Right lobe of liver (tissue), 6 donors: ENCODE data around the gene CDK5RAP1. TPM values are rescaled to one million over a fixed set of nuclear protein-coding genes. Genes with fewer than 3 reads are reported as not detected.

ENCODE experiments used
- ATAC-seq, 4 donors: fragments of 200-7000 bp; cut with Tn5 transposase; one replicate each; pipeline ENCODE4 v1.9.1; 2020; ENCODE audit warnings: mild to moderate bottlenecking in 4 of 4, moderate library complexity in 4 of 4
- DNase-seq, 3 donors: peaks; one replicate each; pipeline ENCODE4 v3.0.0-alpha.2; 2020
- H3K27ac ChIP-seq, 3 donors: fragments of 200-600 bp; one replicate each; pipeline ENCODE4 v1.8.0; 2022
- H3K27me3 ChIP-seq, 2 donors: fragments of 200-600 bp; one replicate each; pipeline ENCODE4 v1.8.0; 2022
- H3K36me3 ChIP-seq, 4 donors: fragments of 200-600 bp; sonication (generic) in 1 of 4; one replicate each; pipeline versions ENCODE4 v1.5.1 to v1.8.0; 2017 to 2022; ENCODE audit warnings: control low read depth in 1 of 4
- H3K4me1 ChIP-seq, 4 donors: fragments of 200-600 bp; sonication (generic) in 1 of 4; one replicate each; pipeline versions ENCODE4 v1.5.1 to v1.8.0; 2017 to 2022; ENCODE audit warnings: control low read depth in 1 of 4
- H3K4me3 ChIP-seq, 3 donors: fragments of 200-600 bp; one replicate each; pipeline ENCODE4 v1.8.0; 2022
- H3K9me3 ChIP-seq, 4 donors: fragments of 200-600 bp; sonication (generic) in 1 of 4; one replicate each; pipeline versions ENCODE4 v1.5.1 to v1.8.0; 2017 to 2022; ENCODE audit warnings: control low read depth in 1 of 4
- POLR2A ChIP-seq: fragments of 450-650 bp; IDR thresholded peaks from one replicate; pipeline ENCODE4 v1.6.1; 2017; ENCODE audit warnings: antibody characterized with exemption, mild to moderate bottlenecking
- WGBS: methylation state at CpG from one replicate; pipeline ENCODE4 v1.1.6; 2018; ENCODE audit warnings: low coverage, low lambda C conversion rate; ENCODE audit not compliant: insufficient coverage; ENCODE audit errors: missing lambda C conversion rate; 5-methylcytosine and 5-hydroxymethylcytosine counted together
- intact Hi-C, 2 donors: fragments of 100-400 bp; cut with DNase I; formaldehyde crosslinking; loops; one replicate each; pipeline versions ENCODE4 v1.11.2 to v1.14.1; 2022
- total RNA-seq, 6 experiments: library from RNA; depleted of rRNA in 2 of 6; stranded (reverse); fragments of >200 nt in 2 of 6; fragmentation: NEBNext Ultra II Directional in 3 of 6; extraction: Animal tissue kit (Norgen Biotek cat#: 25700) in 3 of 6; gene quantifications; one replicate each; pipeline versions ENCODE4 v1.1.0 to v1.2.4, GENCODE V29; 2016 to 2023
- TF ChIP-seq, protein P1 (sequence below), 4 donors: fragments of 200-600 bp in 3 of 4; fragments of 450-650 bp in 1 of 4; IDR thresholded peaks; one replicate each; pipeline versions ENCODE4 v1.5.1 to v1.8.0; 2016 to 2022; ENCODE audit warnings: antibody characterized with exemption in 4 of 4, mild to moderate bottlenecking in 2 of 4
- donor health status: DM: no; HTN: yes; CAD: no.
- donor health status: DM: no; HTN: no; CAD: no.
- donor health status: DM: no; HTN: no; CAD: no.
- donor health status: DM: no; HTN: yes; CAD: no.
- donor health status: DM: no; HTN: yes; CAD: no.

The CDK5RAP1 gene
- total RNA-seq, 6 experiments from 2014 or later, result 10.9 to 21.6 (median 14.0) TPM

GRCh38 chr20:33387177-33387576 is 14.1 kb downstream of the CDK5RAP1 start:
- no peaks in the 10 kb centered on the region for H3K9me3 ChIP-seq
- H3K4me3 ChIP-seq, result no peak overlapping the region
- peak in 1 of 4 donors; percentile 81 for ATAC-seq
- intact Hi-C loops, result no loop called here
- H3K27ac ChIP-seq, result no peak overlapping the region
- H3K27me3 ChIP-seq, result no peaks in the 10 kb centered on the region
- WGBS, result 80% methylated on average over 3 of the region's 7 CpGs
- no peaks in the 10 kb centered on the region for H3K4me1 ChIP-seq
- peak in 1 of 3 donors; percentile 50 for DNase-seq
- H3K36me3 ChIP-seq, result peaks cover 2 to 62% (median 19%) of the 10 kb centered on the region in 4 donors
- TF ChIP-seq, protein P1, sequence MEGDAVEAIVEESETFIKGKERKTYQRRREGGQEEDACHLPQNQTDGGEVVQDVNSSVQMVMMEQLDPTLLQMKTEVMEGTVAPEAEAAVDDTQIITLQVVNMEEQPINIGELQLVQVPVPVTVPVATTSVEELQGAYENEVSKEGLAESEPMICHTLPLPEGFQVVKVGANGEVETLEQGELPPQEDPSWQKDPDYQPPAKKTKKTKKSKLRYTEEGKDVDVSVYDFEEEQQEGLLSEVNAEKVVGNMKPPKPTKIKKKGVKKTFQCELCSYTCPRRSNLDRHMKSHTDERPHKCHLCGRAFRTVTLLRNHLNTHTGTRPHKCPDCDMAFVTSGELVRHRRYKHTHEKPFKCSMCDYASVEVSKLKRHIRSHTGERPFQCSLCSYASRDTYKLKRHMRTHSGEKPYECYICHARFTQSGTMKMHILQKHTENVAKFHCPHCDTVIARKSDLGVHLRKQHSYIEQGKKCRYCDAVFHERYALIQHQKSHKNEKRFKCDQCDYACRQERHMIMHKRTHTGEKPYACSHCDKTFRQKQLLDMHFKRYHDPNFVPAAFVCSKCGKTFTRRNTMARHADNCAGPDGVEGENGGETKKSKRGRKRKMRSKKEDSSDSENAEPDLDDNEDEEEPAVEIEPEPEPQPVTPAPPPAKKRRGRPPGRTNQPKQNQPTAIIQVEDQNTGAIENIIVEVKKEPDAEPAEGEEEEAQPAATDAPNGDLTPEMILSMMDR (IDR thresholded peaks at IDR 0.05), result no peak
- TF ChIP-seq POLR2A, result no peak

DNA sequence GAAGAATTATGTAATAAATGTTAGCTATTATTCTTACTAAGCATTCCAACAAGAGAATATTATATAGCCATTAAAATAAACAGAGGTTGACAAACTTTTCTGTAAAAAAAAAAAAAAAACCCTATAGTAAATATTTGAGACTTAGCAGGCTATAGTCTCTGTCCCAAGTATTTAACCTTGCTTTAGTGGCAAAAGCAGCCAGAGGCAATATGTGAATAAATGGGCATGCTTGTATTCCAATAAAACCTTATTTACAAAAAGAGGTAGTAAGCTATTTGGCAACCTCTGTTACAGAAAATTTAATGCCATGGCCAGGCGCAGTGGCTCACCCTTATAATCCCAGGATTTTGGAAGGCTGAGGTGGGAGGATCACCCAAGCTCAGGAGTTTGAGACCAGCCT is 14.6 kb downstream of the CDK5RAP1 start:
- 100% methylated on average over 1 of the region's 1 CpG for WGBS
- intact Hi-C loops, result no loop called here
- Histone ChIP-seq H3K36me3 (peaks cover 0 to 62% (median 20%) of the 10 kb centered on the region in 4 donors), H3K27ac (no peak overlapping the region), H3K4me1 (no peaks in the 10 kb centered on the region), H3K9me3 (no peaks in the 10 kb centered on the region), H3K4me3 (no peak overlapping the region), H3K27me3 (no peaks in the 10 kb centered on the region)
- DNase-seq (no peak), ATAC-seq (no peak)
- TF ChIP-seq POLR2A, result no peak
- TF ChIP-seq, protein P1 (IDR thresholded peaks at IDR 0.05), result no peak

DNA sequence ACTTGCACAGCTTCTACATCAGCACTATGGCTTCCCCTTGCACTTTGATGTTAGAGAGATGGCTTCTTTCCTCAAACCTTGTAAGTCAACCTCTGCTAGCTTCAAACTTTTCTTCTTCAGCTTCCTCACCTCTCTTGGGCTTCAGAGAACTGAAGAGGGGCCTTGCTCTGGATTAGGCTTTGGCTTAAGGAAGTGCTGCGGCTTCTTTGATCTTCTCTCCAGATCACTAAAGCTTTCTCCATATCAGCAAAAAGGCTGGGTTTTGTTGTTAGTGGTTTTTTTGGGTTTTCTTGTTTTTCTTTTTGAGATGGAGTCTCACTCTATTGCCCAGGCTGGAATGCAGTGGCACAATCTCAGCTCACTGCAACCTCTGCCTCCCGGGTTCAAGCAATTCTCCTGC is 24.0 kb downstream of the CDK5RAP1 start:
- H3K27me3 ChIP-seq, result no peaks in the 10 kb centered on the region
- no peaks in the 10 kb centered on the region for H3K9me3 ChIP-seq
- H3K4me1 ChIP-seq, result peaks cover 0 to 15% (median 3%) of the 10 kb centered on the region in 4 donors
- H3K4me3 ChIP-seq, result no peak overlapping the region
- DNase-seq (no peak), ATAC-seq (no peak)
- intact Hi-C loops, result no loop called here
- peaks cover 0 to 37% (median 3%) of the 10 kb centered on the region in 4 donors for H3K36me3 ChIP-seq
- no peak overlapping the region for H3K27ac ChIP-seq
- WGBS, result 85% methylated on average over 2 of the region's 2 CpGs
- no peak for TF ChIP-seq POLR2A
- TF ChIP-seq, protein P1 (IDR thresholded peaks at IDR 0.05), result no peak

- no peaks in the 10 kb centered on the region for H3K9me3 ChIP-seq
- no peaks in the 10 kb centered on the region for H3K27me3 ChIP-seq
- DNase-seq (peak in 2 of 3 donors; percentile 79 to 80), ATAC-seq (peak; percentile 85 to 91 (median 88))
- no peak overlapping the region for H3K4me3 ChIP-seq
- H3K36me3 ChIP-seq, result peaks cover 0 to 19% (median 3%) of the 10 kb centered on the region in 4 donors
- TF ChIP-seq POLR2A, result no peak
- TF ChIP-seq, protein P1 (IDR thresholded peaks at IDR 0.05), result no peak
- H3K4me1 ChIP-seq, result peaks cover 0 to 15% (median 3%) of the 10 kb centered on the region in 4 donors
- WGBS, result 36% methylated on average over 4 of the region's 4 CpGs
- peak overlapping the region; percentile 29 to 67 (median 47) for H3K27ac ChIP-seq
- intact Hi-C loops, result no loop called here
Measured at GRCh38 chr20:33373735-33374605, 27.3 kb downstream of the CDK5RAP1 start.
